ENCODE measurements around the gene GTF2I.
"Not testable (repeated sequence)": the region's sequence is repeated elsewhere in the genome, so short reads cannot be mapped to it uniquely, and the experiment has no call there.

GTF2I gene

GRCh38 chr7:74717889-74718288, 60.4 kb downstream of the GTF2I start:
- no peak for DNase-seq

DNA sequence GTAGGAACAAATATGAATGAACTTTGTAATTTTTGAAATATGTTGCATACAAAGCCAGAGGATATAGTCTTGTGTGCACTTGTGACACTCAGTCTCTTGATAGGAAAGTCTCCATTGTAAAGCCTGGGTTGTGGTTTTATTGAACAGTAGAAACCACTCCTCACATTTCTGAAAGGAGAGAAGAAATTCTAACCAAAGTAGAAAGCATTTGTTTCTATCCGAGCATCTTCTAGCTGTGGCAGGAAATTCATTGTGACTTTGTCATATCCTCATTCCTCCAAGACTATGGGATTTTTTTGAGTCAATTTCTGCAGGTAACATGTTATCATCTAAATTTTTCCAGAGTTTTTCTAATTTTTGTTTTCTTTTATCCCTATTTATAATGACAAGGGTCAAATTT, 60.8 kb downstream of the GTF2I start:
- no peak for DNase-seq

- DNase-seq: no peak
These were observed 64.6 kb downstream of the GTF2I start for GRCh38 chr7:74722153-74722552.

- DNase-seq: no peak
These were observed 68.3 kb downstream of the GTF2I start for GRCh38 chr7:74725840-74726239.

- DNase-seq: no peak
These were observed 69.0 kb downstream of the GTF2I start for GRCh38 chr7:74726309-74727101.

GRCh38 chr7:74728686-74729085, 71.2 kb downstream of the GTF2I start:
- DNase-seq: not testable (repeated sequence)

GRCh38 chr7:74730186-74730585, 72.7 kb downstream of the GTF2I start:
- DNase-seq: not testable (repeated sequence)

- not testable (repeated sequence) for DNase-seq
These were observed 82.6 kb downstream of the GTF2I start for GRCh38 chr7:74739974-74740703.

- DNase-seq: not testable (repeated sequence)
These were observed 86.5 kb downstream of the GTF2I start for GRCh38 chr7:74743936-74744557.

DNA sequence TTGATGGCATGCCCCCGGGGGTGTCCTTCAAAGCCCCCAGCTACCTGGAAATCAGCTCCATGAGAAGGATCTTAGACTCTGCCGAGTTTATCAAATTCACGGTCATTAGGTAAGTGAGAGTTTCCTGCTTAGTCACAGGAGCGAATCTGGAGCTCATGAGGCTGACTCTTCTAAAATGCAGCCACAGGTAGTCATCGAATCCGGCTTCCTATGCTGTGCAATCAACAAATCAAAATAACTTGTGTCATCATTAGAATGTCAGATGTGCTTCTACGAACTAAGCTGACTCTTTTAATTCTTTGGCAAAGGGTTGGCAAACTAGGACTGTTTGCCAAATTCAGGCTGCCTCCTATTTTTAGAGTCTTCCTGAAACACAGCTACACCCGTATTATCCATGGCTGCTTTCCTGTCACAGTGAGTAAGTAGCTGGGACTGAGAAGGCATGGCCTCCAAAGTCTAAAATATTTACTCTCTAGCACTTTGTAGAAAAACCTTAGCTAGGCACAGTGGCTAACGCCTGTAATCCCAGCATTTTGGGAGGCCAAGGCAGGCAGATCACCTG, 96.5 kb downstream of the GTF2I start:
- not testable (repeated sequence) for DNase-seq

- DNase-seq: not testable (repeated sequence)
These were observed 99.2 kb downstream of the GTF2I start for GRCh38 chr7:74756673-74757072.

DNA sequence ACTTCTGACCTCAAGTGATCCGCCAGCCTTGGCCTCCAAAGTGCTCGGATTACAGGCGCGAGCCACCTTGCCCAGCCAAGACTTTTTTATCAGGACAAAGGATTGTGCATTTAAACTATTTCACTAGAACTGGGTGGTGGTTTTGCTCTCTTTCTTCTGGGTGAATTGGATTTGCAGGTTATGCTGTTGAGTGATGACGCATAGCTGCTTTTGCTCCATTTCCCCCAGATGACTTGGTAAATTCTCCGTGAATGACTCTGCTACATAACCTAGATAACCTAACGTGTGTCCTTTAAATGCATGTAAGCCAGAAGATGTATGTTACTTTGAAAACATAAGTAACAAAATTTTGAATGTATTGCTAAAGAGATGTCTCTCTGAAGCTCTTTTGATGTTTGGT, 100.8 kb downstream of the GTF2I start:
- not testable (repeated sequence) for DNase-seq

DNA sequence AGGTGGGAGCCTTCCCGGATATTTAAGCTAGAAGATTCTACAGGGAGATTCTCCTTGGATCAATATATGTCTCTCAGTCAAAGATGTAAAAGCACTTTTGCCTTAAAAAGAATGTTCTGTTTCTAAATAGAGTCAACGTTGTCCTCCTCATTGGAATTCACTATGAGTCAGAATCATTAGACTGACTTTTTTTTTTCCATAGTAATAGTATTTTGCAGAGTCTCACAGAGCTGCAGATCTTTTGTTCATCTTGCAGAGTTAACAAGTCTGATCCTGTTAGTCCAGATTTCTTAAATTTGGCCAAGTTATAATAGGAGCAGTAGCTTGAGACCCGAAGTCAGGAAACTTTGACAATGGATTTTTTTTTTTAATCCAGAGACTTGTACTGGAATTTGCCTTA, 101.5 kb downstream of the GTF2I start:
- DNase-seq: not testable (repeated sequence)

- DNase-seq: not testable (repeated sequence)
These were observed 107.8 kb downstream of the GTF2I start for GRCh38 chr7:74765205-74765918.

GRCh38 chr7:74766509-74766908, 109.0 kb downstream of the GTF2I start:
- not testable (repeated sequence) for DNase-seq

DNA sequence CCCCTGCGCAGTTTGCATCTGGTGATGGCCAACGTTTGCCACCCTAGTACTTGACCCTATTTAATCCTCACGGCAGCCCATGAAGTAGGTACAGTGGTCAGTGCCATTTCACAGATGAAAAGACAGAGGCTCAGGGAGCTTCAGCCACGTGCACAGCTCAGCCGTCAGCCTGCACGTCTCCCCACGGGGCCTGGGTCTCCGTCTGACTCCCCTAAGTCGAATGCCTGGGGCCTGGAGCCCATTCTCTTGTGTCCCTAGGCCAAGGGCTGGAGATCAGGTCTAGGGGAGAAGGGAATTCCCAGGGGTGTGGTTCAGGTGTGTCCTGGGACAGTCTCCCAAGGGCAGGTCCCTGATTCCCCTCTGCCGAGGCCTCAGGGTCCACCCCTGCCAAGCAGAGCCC, 109.5 kb downstream of the GTF2I start:
- not testable (repeated sequence) for DNase-seq

DNA sequence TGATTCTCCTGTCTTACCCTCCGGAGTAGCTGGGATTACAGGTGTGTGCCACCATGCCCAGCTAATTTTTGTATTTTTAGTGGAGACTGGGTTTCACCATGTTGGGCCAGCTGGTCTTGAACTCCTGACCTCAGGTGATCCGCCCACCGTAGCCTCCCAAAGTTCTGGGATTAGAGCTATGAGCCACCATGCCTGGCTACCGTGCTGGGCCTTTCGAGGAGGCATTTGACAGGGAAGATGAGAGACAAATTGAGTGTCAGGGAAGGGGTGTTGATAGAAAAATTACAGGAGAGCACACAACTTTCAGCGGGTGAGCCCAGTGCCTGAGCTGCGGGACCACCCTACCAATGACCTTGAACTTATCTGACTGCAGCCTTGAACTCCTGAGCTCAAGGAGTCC, 112.5 kb downstream of the GTF2I start:
- not testable (repeated sequence) for DNase-seq

- DNase-seq: not testable (repeated sequence)
These were observed 114.6 kb downstream of the GTF2I start for GRCh38 chr7:74772093-74772492.

GRCh38 chr7:74773760-74774750, 116.5 kb downstream of the GTF2I start, which contains the start of gene NCF1:
Gene NCF1, plus strand, starts transcription at chr7:74774011. Its CDS starts 21 bp downstream, at chr7:74774032.
- DNase-seq: not testable (repeated sequence)

DNA sequence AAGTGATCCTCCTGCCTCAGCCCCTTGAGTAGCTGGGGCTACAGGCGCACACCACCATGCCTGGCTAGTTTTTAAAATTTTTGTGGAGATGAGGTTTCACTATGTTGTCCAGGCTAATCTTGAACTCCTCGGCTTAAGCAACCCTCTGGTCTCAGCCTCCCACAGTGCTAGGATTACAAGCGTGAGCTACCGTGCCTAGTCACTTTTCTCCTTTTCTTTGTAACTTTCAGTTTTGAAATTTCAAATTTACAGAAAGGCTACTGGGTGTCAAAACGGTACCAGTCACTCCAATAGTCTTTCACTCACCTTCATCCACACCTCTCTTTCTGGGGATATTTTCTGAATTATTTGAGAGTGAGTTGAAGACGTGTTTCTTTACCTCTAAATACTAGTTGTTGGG, 117.6 kb downstream of the GTF2I start:
- DNase-seq: not testable (repeated sequence)

DNA sequence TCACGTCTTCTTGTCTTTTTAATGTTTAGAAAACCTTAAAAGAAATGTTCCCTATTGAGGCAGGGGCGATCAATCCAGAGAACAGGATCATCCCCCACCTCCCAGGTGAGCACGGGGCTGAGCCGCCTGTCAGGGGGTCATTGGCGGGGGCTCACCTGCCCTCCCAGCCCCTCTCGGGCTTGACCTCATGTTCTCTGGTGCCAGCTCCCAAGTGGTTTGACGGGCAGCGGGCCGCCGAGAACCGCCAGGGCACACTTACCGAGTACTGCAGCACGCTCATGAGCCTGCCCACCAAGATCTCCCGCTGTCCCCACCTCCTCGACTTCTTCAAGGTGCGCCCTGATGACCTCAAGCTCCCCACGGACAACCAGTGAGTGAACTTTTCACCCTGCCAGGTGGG, 121.5 kb downstream of the GTF2I start:
- not testable (repeated sequence) for DNase-seq

Data from stimulated activated CD4-positive, alpha-beta T cell treated with anti-CD3 and anti-CD28 coated beads, Interleukin-2, amount 100 ng/mL, for 24 hours (primary cell).